ENCODE data around the gene IL22RA1.

IL22RA1 gene

DNA sequence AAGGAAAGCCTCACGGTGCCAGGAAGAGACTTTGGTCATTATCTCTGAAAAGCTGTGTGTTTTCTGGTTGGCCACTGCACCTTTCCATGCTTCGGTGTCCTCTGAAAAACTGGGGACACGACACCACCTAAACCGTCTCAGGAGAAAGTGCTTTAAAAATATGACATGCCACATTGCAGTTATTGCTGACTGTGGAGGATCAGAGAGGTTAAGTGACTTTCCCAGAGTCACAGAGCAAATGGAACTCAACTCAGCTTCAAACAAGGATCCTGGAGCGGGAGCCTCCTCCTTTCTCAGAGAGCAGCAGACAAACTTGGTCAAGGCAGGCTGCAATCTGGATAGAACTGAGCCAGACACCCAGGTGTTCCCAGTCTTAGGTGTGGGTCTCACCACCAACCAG is 44.8 kb downstream of the IL22RA1 start:
- Histone ChIP-seq H3K27ac (ENCODE audit: insufficient read depth, low read depth, low read length, poor library complexity, severe bottlenecking) (no peak overlapping the region), H3K9me3 (ENCODE audit: control insufficient read depth, low read length) (no peaks in the 10 kb centered on the region), H3K27me3 (ENCODE audit: control insufficient read depth, insufficient read depth, low read length, poor library complexity, severe bottlenecking) (no peaks in the 10 kb centered on the region), H3K36me3 (ENCODE audit: control insufficient read depth, insufficient read depth, low read length) (no peaks in the 10 kb centered on the region), H3K4me3 (ENCODE audit: insufficient read depth, low read depth, low read length) (no peak overlapping the region), H3K4me1 (ENCODE audit: control insufficient read depth, insufficient read depth, low read length) (no peaks in the 10 kb centered on the region)
- WGBS, 2 experiments: 80 to 81% methylated on average over 5 of the region's 5 CpGs

DNA sequence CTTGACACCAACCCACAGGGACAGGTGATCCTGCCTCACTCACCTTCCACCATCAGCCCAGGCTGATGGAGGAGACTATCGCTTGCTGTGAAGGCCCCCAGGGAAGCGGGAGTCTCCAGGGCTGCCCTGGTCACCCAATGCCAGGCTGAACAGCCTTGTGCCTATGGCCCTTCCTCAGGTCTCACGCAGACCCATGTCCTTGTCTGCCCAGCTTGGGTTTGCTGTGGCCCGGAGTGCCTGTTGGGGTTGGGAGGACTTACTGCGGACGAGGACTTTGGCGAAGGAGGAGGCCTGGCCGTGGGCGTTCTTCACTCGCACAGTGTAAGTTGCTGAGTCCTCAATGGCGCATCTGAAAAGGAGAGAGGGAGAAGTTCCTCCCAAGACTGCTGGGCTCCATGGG is 45.3 kb downstream of the IL22RA1 start:
- Histone ChIP-seq H3K9me3 (ENCODE audit: control insufficient read depth, low read length) (no peaks in the 10 kb centered on the region), H3K4me3 (ENCODE audit: insufficient read depth, low read depth, low read length) (no peak overlapping the region), H3K27ac (ENCODE audit: insufficient read depth, low read depth, low read length, poor library complexity, severe bottlenecking) (no peak overlapping the region), H3K36me3 (ENCODE audit: control insufficient read depth, insufficient read depth, low read length) (no peaks in the 10 kb centered on the region), H3K4me1 (ENCODE audit: control insufficient read depth, insufficient read depth, low read length) (no peaks in the 10 kb centered on the region), H3K27me3 (ENCODE audit: control insufficient read depth, insufficient read depth, low read length, poor library complexity, severe bottlenecking) (no peaks in the 10 kb centered on the region)
- 93% methylated on average over 11 of the region's 11 CpGs for WGBS, 2 experiments

DNA sequence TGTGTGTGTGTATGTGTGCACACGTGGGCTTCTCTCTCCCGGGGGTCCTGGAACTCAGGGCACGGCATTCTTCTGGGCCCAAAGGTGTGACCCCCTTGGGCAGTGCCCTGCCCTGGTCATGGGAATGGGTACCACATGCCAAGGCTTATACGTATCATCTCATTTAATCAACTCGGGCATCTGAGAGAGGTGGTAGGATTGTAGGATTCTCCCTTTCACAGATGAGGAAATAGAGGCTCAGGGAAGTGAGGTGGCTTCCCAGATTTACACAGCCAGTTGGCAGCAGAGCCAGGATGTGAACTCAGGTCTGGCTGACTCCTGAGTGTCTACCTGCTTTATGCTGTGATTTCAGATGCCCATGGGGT is 46.2 kb downstream of the IL22RA1 start:
- 95 to 96% methylated on average over 5 of the region's 5 CpGs for WGBS, 2 experiments
- Histone ChIP-seq H3K4me3 (ENCODE audit: insufficient read depth, low read depth, low read length) (no peak overlapping the region), H3K4me1 (ENCODE audit: control insufficient read depth, insufficient read depth, low read length) (no peaks in the 10 kb centered on the region), H3K27ac (ENCODE audit: insufficient read depth, low read depth, low read length, poor library complexity, severe bottlenecking) (no peak overlapping the region), H3K9me3 (ENCODE audit: control insufficient read depth, low read length) (no peaks in the 10 kb centered on the region), H3K36me3 (ENCODE audit: control insufficient read depth, insufficient read depth, low read length) (no peaks in the 10 kb centered on the region), H3K27me3 (ENCODE audit: control insufficient read depth, insufficient read depth, low read length, poor library complexity, severe bottlenecking) (no peaks in the 10 kb centered on the region)

DNA sequence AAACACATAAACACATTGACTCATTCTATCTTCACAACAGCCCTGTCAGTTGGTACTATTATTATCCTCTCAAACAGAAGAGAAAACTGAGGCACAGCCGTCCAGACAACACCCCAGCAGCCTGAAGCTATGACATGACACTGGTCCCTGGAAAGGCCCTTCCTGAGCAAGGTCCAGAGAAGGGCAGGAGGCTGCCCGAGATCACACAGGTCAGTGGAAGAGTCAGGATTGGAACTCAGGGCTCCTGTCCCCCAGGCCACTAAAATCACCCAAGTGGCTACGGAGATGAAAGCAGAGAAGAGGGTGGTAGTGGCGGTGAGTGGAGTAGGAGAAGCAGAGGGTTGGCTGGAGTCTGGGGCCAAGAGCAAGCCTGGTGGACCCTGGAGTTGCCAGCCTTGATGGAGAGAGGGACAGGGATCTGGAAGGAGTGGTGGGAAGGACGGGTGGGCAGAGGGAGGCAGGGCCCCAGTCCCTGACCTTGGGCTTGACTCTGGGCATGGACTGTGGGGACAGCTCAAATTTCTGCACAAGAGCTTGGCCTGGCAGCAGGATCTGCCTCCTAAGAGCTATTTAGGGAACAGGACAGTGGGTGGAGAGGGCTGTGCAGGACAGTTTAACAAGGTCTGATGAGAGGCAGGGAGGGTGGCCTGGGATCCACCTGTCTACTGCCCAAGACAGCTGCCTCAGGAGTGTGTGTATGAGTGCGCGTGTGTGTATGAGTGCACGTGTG is 46.8 kb downstream of the IL22RA1 start:
- Histone ChIP-seq H3K4me3 (ENCODE audit: insufficient read depth, low read depth, low read length) (no peak overlapping the region), H3K27me3 (ENCODE audit: control insufficient read depth, insufficient read depth, low read length, poor library complexity, severe bottlenecking) (no peaks in the 10 kb centered on the region), H3K36me3 (ENCODE audit: control insufficient read depth, insufficient read depth, low read length) (no peaks in the 10 kb centered on the region), H3K4me1 (ENCODE audit: control insufficient read depth, insufficient read depth, low read length) (no peaks in the 10 kb centered on the region), H3K9me3 (ENCODE audit: control insufficient read depth, low read length) (no peaks in the 10 kb centered on the region), H3K27ac (ENCODE audit: insufficient read depth, low read depth, low read length, poor library complexity, severe bottlenecking) (no peak overlapping the region)
- WGBS, 2 experiments: 90 to 93% methylated on average over 8 of the region's 8 CpGs

DNA sequence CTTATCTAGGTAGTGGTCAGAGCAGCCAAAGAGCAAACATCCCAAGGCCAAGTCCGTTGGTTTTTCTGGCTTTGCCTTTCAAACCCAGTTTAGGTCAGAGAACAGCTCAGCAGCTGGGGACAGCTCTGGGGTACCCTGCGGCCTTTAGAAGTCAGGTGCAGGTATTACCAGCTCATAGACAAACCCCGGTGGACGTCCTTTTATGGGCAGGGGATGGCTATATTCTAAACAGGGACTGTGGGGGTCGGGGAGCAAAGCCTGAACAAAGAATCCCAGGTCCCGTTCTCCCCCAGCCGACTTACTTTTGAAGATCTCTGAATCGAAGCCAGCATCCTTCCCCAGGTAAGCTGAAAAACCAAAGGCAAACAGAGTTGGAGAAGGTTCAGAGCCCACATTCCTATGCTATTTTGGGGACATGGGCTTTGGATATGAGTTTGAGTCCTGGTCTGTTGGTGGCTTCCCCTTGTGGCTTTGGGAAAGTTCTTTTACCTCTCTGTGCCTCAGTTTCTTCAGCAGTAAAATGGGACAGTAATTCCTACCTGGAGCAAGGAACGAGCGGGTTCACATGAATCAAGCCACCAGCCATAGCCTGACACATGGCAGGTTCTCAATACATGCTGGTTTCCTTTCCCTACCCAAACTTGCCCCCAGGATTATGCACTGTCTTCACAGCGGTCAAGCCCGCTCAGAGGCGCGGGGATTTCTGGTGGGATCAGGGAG is 47.6 kb downstream of the IL22RA1 start:
- Histone ChIP-seq H3K9me3 (ENCODE audit: control insufficient read depth, low read length) (no peaks in the 10 kb centered on the region), H3K27me3 (ENCODE audit: control insufficient read depth, insufficient read depth, low read length, poor library complexity, severe bottlenecking) (no peaks in the 10 kb centered on the region), H3K4me1 (ENCODE audit: control insufficient read depth, insufficient read depth, low read length) (no peaks in the 10 kb centered on the region), H3K36me3 (ENCODE audit: control insufficient read depth, insufficient read depth, low read length) (no peaks in the 10 kb centered on the region), H3K4me3 (ENCODE audit: insufficient read depth, low read depth, low read length) (no peak overlapping the region), H3K27ac (ENCODE audit: insufficient read depth, low read depth, low read length, poor library complexity, severe bottlenecking) (no peak overlapping the region)
- WGBS, 2 experiments: 79 to 84% methylated on average over 14 of the region's 14 CpGs

DNA sequence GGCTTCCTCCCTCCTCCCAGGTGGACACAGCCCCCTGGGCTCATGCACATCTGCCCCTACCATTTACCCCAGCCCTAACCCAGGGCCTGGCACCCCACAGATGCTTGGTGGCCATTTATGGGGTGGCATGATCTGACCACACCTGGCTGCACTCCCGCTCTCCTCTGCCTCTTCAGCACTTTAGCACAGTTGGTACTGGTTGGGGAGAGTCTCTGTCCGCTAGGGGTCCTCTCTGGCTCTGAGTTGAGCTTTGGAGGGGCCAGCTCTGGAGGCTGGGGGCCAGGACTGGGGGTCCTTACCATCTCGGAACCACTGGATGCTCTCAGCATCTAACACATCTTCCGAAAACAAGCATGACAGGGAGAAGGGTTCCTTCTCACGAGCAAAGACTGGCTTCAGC is 48.4 kb downstream of the IL22RA1 start:
- H3K4me3 ChIP-seq (ENCODE audit: insufficient read depth, low read depth, low read length): no peak overlapping the region
- H3K4me1 ChIP-seq (ENCODE audit: control insufficient read depth, insufficient read depth, low read length): no peaks in the 10 kb centered on the region
- no peaks in the 10 kb centered on the region for H3K9me3 ChIP-seq (ENCODE audit: control insufficient read depth, low read length)
- H3K36me3 ChIP-seq (ENCODE audit: control insufficient read depth, insufficient read depth, low read length): no peaks in the 10 kb centered on the region
- H3K27ac ChIP-seq (ENCODE audit: insufficient read depth, low read depth, low read length, poor library complexity, severe bottlenecking): no peak overlapping the region
- 85% methylated on average over 5 of the region's 5 CpGs for WGBS, 2 experiments
- no peaks in the 10 kb centered on the region for H3K27me3 ChIP-seq (ENCODE audit: control insufficient read depth, insufficient read depth, low read length, poor library complexity, severe bottlenecking)

DNA sequence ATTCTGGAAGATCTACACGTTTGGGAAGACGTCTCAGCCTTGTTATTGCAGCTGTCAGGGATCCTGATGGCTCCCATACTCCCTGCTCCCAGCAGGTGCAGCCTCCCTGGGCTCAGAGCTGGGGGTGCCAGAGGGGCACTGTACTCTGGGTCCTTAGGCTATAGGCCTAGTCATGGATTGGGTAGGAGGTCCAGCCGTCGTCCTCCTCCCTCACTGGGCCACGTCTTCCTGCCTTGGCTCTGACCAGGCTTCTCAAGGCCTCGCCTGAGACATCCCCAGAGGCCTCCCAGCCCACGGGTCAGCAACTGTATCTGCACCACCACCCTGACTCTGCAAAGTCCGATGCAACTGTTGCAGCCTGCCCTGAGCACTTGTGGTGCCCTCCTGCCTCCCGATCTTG is 49.2 kb downstream of the IL22RA1 start:
- no peaks in the 10 kb centered on the region for H3K9me3 ChIP-seq (ENCODE audit: control insufficient read depth, low read length)
- no peaks in the 10 kb centered on the region for H3K4me1 ChIP-seq (ENCODE audit: control insufficient read depth, insufficient read depth, low read length)
- no peak overlapping the region for H3K4me3 ChIP-seq (ENCODE audit: insufficient read depth, low read depth, low read length)
- H3K27me3 ChIP-seq (ENCODE audit: control insufficient read depth, insufficient read depth, low read length, poor library complexity, severe bottlenecking): no peaks in the 10 kb centered on the region
- 84 to 89% methylated on average over 9 of the region's 9 CpGs for WGBS, 2 experiments
- H3K27ac ChIP-seq (ENCODE audit: insufficient read depth, low read depth, low read length, poor library complexity, severe bottlenecking): no peak overlapping the region
- no peaks in the 10 kb centered on the region for H3K36me3 ChIP-seq (ENCODE audit: control insufficient read depth, insufficient read depth, low read length)

DNA sequence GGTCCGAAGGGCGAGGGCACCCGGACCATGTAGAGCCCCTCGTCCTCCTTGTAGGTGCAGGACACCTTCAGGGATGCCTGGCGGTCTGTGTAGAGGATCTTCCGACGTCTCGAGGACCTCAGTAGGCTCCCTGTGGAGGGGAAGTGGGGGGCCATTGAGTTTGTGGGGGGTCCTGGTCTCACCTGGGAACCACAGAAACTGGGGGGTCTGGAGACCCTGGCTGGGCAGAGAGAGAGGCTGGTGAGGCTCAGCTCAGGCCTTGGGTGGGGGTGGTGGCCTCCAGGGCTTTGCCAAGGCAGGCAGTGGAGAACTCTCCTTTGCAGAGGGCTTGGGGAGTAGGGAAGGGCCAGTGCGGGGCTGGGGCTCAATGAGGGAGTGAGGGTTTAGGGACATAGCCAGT is 50.0 kb downstream of the IL22RA1 start:
- Histone ChIP-seq H3K27ac (ENCODE audit: insufficient read depth, low read depth, low read length, poor library complexity, severe bottlenecking) (no peak overlapping the region), H3K27me3 (ENCODE audit: control insufficient read depth, insufficient read depth, low read length, poor library complexity, severe bottlenecking) (no peaks in the 10 kb centered on the region), H3K4me3 (ENCODE audit: insufficient read depth, low read depth, low read length) (no peak overlapping the region), H3K36me3 (ENCODE audit: control insufficient read depth, insufficient read depth, low read length) (no peaks in the 10 kb centered on the region), H3K4me1 (ENCODE audit: control insufficient read depth, insufficient read depth, low read length) (no peaks in the 10 kb centered on the region), H3K9me3 (ENCODE audit: control insufficient read depth, low read length) (no peaks in the 10 kb centered on the region)
- 93 to 95% methylated on average over 9 of the region's 9 CpGs for WGBS, 2 experiments

DNA sequence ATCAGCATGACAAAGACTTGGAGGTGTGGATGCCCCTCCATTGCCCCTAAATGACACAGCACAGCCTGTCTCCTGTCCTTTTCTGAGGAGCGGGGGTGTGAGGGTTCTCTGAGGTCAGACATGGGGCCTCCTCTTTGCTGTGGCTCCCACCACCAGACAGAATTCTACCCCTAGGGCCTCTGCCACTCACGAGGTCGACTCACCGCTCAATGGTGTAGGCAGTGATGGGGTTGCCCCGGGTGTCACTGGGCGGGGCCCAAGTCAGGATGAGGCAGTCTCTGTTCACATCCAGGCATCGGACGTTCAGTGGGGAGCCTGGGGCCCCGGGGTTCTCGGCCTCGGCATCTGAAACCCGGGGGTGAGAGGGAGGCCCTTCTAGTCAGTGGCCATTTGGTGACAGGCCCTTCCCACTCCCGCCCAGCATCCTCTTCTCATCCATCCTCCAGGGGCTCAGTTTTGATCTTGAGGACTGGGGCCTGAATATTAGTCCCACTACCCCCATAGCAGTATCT is 50.9 kb downstream of the IL22RA1 start:
- Histone ChIP-seq H3K9me3 (ENCODE audit: control insufficient read depth, low read length) (no peaks in the 10 kb centered on the region), H3K36me3 (ENCODE audit: control insufficient read depth, insufficient read depth, low read length) (no peaks in the 10 kb centered on the region), H3K27ac (ENCODE audit: insufficient read depth, low read depth, low read length, poor library complexity, severe bottlenecking) (no peak overlapping the region), H3K4me1 (ENCODE audit: control insufficient read depth, insufficient read depth, low read length) (no peaks in the 10 kb centered on the region), H3K27me3 (ENCODE audit: control insufficient read depth, insufficient read depth, low read length, poor library complexity, severe bottlenecking) (no peaks in the 10 kb centered on the region), H3K4me3 (ENCODE audit: insufficient read depth, low read depth, low read length) (no peak overlapping the region)
- WGBS, 2 experiments: 85 to 86% methylated on average over 13 of the region's 13 CpGs

DNA sequence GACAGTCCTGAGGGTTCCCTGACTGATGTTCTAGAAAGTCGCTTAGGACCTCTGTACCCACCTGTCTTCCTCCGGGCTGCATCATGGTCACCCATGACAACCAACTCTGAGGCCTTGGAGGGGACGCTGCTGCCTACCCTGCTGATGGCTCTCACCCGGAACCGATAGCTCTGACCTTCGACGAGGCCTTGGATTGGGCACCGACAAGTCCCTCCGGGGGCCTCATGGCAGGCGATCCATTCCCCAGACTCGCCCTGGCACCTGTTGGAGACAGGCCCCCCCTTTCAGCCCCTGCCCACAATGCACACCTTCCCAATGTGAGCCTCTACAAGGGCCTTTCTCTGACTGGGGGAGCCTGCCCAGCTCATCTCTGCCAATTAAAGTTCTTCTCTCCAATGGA is 52.2 kb downstream of the IL22RA1 start:
- Histone ChIP-seq H3K27ac (ENCODE audit: insufficient read depth, low read depth, low read length, poor library complexity, severe bottlenecking) (no peak overlapping the region), H3K9me3 (ENCODE audit: control insufficient read depth, low read length) (no peaks in the 10 kb centered on the region), H3K36me3 (ENCODE audit: control insufficient read depth, insufficient read depth, low read length) (no peaks in the 10 kb centered on the region), H3K27me3 (ENCODE audit: control insufficient read depth, insufficient read depth, low read length, poor library complexity, severe bottlenecking) (no peaks in the 10 kb centered on the region), H3K4me1 (ENCODE audit: control insufficient read depth, insufficient read depth, low read length) (no peaks in the 10 kb centered on the region), H3K4me3 (ENCODE audit: insufficient read depth, low read depth, low read length) (no peak overlapping the region)
- WGBS, 2 experiments: 94 to 97% methylated on average over 11 of the region's 11 CpGs
